Body of pancreas (tissue), 4 donors: ENCODE results near the gene PRPF31.

ENCODE experiments used
- CTCF ChIP-seq, 7 experiments: fragments of 450-650 bp in 4 of 7; fragments of 200-600 bp in 3 of 7; sonication (generic) in 3 of 7; IDR thresholded peaks; one replicate each; pipeline ENCODE4 v1.5.1; 2016 to 2019; ENCODE audit warnings: antibody characterized with exemption in 7 of 7
- POLR2A ChIP-seq, 3 donors: fragments of 450-650 bp; IDR thresholded peaks; one replicate each; pipeline ENCODE4 v1.6.1; 2016; ENCODE audit warnings: antibody characterized with exemption in 3 of 3, mild to moderate bottlenecking in 2 of 3

GRCh38 chr19:54114340-54115108 lies 1.0 kb upstream of the PRPF31 start:
- TF ChIP-seq CTCF (IDR thresholded peaks at IDR 0.05): no peak
- no peak for TF ChIP-seq POLR2A (IDR thresholded peaks at IDR 0.05)
